Mucosa of descending colon (tissue), 3 donors: ENCODE results near the gene ITGA11. TPM values are rescaled to one million over a fixed set of nuclear protein-coding genes. Genes with fewer than 3 reads are reported as not detected.

ENCODE experiments used
- ATAC-seq: fragments of 200-7000 bp; cut with Tn5 transposase; one replicate; pipeline ENCODE4 v1.9.1; 2020; ENCODE audit warnings: mild to moderate bottlenecking, moderate library complexity
- DNase-seq, 3 donors: peaks; one replicate each; pipeline ENCODE4 v3.0.0-alpha.2; 2020
- H3K36me3 ChIP-seq: fragments of 200-600 bp; one replicate; pipeline ENCODE4 v1.8.0; 2021; ENCODE audit warnings: low read depth, mild to moderate bottlenecking
- H3K4me1 ChIP-seq: fragments of 200-600 bp; one replicate; pipeline ENCODE4 v1.8.0; 2021; ENCODE audit warnings: low read depth, mild to moderate bottlenecking
- H3K4me3 ChIP-seq: fragments of 200-600 bp; one replicate; pipeline ENCODE4 v1.8.0; 2021; ENCODE audit warnings: mild to moderate bottlenecking
- H3K9me3 ChIP-seq: fragments of 200-600 bp; one replicate; pipeline ENCODE4 v1.8.0; 2021; ENCODE audit warnings: mild to moderate bottlenecking
- CTCF ChIP-seq: fragments of 200-600 bp; IDR thresholded peaks from one replicate; pipeline ENCODE4 v1.8.0; 2022; ENCODE audit warnings: antibody characterized with exemption, mild to moderate bottlenecking
- intact Hi-C, 2 donors: fragments of 100-400 bp; cut with DNase I in 1 of 2; cut with micrococcal nuclease in 1 of 2; formaldehyde crosslinking; loops; one replicate each; pipeline versions ENCODE4 v1.11.0 to v1.11.1; 2022; cut with DNase I, micrococcal nuclease
- total RNA-seq, 3 donors: library from RNA; stranded (reverse); fragmentation: NEBNext Ultra II Directional in 2 of 3; extraction: Animal tissue kit (Norgen Biotek cat#: 25700) in 2 of 3; gene quantifications; one replicate each; pipeline versions ENCODE4 v1.2.1 to v1.2.4, GENCODE V29; 2021 to 2023
- donor health status: DM: no; HTN: no; CAD: no; lungs with moderate emphysema.
- donor health status: DM: no; HTN: no; CAD: no.
- donor health status: DM: no; HTN: yes; CAD: no.

Gene ITGA11
- total RNA-seq, 3 donors from 2014 or later, result 1.8 to 2.4 (median 2.1) TPM

DNA sequence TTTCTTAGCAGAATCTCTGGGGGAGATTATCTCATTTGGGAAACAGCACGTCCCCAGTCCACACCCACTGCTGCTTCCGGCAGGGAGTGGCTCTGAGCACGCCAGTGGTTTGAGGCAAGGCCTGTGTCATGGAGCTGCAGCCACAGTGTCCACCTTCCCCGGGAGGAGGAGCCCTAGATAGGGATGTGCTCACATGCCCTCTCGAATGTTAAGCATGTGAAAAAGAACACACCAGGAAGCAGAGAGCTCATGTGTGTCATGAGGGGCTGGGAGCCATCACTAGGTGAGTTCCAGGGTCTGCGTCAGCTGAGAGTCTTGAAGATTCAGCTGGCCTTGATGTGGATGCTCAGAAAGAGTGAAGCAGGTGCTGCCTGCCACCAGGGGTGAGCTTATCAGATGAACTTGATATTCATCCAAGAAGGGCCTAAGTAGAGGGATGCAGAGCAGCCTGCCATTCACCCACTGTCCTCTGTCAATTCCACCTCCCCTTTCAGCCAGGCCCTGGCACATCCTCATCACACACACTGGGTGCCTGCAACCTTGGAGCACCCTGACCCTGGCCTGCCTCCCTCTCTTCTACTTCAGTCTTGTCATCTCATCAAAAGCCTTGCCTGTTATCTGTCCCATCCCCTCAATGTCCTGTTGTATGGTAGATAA, 16.3 kb downstream of the ITGA11 start:
- no peak for DNase-seq
- ATAC-seq, result peak; percentile 39
- TF ChIP-seq CTCF, result no peak

GRCh38 chr15:68415061-68415460, 16.9 kb downstream of the ITGA11 start:
- ATAC-seq, result no peak
- intact Hi-C loops, result no loop called here
- no peak overlapping the region for H3K4me3 ChIP-seq
- H3K9me3 ChIP-seq, result no peaks in the 10 kb centered on the region
- peaks cover 10% of the 10 kb centered on the region for H3K4me1 ChIP-seq
- H3K36me3 ChIP-seq, result no peaks in the 10 kb centered on the region
- no peak for TF ChIP-seq CTCF
- no peak for DNase-seq

More for the DNA sequence above, 16.3 kb downstream of the ITGA11 start:
- no peaks in the 10 kb centered on the region for H3K36me3 ChIP-seq
- H3K9me3 ChIP-seq, result no peaks in the 10 kb centered on the region
- H3K4me1 ChIP-seq, result peaks cover 10% of the 10 kb centered on the region
- H3K4me3 ChIP-seq, result no peak overlapping the region
- intact Hi-C loops, result no loop called here

DNA sequence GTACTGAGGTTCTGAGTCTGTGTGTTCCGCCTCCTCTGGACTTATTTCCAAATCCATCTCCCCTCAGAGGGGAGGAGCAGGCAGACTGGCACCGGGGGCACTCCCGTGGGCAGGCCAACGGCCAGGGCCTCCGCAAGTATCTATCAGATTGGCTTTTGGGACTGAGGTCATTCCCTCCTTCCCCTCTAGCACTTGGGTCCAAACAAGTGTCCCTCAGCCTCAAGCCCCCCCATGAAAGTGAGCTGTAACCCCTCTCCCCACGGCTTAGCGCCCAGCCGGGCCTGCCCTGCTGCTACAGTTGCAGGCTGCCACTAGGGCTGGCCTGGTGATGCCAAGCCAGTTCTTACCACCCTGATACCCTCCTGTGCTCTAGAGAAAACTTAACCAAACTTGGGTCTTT, 17.4 kb downstream of the ITGA11 start:
- Histone ChIP-seq H3K4me3 (no peak overlapping the region), H3K9me3 (no peaks in the 10 kb centered on the region), H3K36me3 (no peaks in the 10 kb centered on the region), H3K4me1 (peaks cover 10% of the 10 kb centered on the region)
- TF ChIP-seq CTCF, result no peak
- DNase-seq, result no peak
- ATAC-seq, result no peak
- intact Hi-C loops, result no loop called here

DNA sequence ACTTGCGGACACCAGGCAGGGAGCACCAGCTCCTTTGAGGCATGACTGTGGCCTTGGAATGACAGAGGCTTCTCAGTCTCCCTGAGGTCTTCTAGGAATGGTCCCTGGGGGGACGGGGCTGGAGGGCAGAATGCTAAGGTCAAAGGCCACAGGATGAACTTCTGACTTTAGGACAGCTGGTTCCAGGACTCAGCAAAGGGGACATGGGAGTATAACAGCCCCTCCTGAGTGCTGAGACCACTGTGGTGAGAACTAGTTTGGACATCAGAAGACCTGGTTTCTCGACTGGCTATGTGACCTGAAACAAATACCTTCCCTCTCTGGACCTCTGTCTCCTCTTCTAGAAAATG, 17.8 kb downstream of the ITGA11 start:
- ATAC-seq, result no peak
- intact Hi-C loops, result no loop called here
- Histone ChIP-seq H3K36me3 (no peaks in the 10 kb centered on the region), H3K4me3 (no peak overlapping the region), H3K4me1 (peaks cover 7% of the 10 kb centered on the region), H3K9me3 (no peaks in the 10 kb centered on the region)
- DNase-seq, result no peak
- TF ChIP-seq CTCF, result no peak

DNA sequence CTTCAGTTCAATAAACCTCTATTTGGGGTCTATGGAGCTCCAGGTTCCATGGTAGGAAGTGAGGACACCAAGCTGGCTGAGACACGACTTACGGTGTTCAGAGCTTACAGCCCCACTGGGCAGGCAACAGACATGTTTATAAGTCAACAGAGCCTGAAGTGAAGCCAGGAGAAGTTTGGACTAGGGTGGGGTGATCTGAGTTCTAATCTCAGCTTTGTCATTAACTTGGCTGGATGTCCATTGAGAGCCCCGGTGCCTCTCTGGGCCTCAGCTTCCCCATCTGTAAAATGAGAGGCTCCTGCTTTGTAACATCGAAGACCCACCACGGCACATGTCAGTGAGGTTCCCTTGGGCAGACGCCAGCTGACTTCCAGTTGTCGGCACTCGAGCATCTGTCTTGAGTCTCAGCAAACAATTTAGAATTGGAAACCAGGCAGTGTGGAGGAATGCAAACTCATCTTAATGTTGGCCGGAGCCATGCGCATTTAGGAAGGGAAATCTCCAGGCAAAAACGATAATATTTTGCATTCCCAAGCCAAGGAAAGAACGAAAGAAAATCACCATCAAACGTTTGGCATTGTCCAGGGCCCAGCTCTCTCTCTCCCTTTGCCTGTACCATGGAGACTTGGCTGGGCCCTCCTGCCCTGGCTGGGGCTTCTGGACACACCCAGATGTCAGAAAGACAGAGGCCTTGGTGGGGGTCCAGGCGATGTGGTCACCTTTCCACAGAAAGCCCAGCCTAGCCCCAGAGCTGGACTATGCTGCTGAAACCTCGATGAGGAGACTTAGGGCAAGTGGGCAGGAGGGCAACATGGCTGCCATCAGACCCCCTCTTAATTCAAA, 18.4 kb downstream of the ITGA11 start:
- intact Hi-C loops, result no loop called here
- ATAC-seq, result no peak
- Histone ChIP-seq H3K9me3 (no peaks in the 10 kb centered on the region), H3K4me3 (no peak overlapping the region), H3K36me3 (no peaks in the 10 kb centered on the region), H3K4me1 (peaks cover under 1% of the 10 kb centered on the region)
- TF ChIP-seq CTCF, result no peak
- DNase-seq, result no peak
